ENCODE results near the gene VWCE.

Gene VWCE, protein sequence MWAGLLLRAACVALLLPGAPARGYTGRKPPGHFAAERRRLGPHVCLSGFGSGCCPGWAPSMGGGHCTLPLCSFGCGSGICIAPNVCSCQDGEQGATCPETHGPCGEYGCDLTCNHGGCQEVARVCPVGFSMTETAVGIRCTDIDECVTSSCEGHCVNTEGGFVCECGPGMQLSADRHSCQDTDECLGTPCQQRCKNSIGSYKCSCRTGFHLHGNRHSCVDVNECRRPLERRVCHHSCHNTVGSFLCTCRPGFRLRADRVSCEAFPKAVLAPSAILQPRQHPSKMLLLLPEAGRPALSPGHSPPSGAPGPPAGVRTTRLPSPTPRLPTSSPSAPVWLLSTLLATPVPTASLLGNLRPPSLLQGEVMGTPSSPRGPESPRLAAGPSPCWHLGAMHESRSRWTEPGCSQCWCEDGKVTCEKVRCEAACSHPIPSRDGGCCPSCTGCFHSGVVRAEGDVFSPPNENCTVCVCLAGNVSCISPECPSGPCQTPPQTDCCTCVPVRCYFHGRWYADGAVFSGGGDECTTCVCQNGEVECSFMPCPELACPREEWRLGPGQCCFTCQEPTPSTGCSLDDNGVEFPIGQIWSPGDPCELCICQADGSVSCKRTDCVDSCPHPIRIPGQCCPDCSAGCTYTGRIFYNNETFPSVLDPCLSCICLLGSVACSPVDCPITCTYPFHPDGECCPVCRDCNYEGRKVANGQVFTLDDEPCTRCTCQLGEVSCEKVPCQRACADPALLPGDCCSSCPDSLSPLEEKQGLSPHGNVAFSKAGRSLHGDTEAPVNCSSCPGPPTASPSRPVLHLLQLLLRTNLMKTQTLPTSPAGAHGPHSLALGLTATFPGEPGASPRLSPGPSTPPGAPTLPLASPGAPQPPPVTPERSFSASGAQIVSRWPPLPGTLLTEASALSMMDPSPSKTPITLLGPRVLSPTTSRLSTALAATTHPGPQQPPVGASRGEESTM

DNA sequence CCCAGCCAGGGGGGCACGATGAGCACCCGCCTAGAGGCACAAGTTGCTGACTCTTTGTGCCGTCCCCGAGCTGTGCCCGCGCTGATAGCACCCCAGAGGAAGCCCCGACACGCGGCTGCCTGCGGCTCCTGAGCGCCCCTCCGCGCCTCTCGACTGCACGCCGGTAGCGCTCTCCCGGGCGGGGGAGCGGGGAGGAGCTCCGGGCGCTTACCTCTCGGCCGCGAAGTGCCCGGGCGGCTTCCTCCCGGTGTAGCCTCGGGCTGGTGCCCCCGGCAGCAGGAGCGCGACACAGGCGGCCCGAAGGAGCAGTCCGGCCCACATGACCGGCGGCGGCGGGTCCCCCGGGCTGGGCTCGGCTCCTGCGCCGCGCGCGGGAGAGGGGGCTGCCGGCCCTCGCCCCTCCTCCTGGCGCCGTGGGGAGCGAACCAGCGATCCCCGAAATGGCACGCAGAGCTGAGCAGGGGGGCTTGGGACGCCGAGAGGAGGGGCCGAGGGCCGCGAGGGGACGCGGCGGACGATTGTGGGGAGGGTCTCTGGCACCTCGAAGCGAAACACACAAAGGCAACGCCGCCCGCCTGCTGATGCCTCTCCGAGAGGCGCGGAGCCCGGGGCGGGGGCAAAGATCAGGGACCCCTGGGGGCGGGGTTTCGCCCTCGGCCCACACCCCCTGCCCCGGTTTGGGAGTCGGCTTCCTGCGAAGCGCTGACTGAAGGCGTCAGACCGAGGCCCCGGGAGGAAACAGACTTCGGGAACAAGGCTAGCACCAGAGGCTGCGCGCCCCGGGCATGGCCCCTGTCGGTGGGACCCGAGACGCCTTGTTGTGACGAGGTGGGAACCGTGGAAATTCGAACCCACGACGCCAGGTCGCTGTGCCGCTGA is at the start of gene VWCE:
Gene VWCE (minus strand): TSS at position 600 of the 879 bp plus-strand sequence. CDS start 279 bp downstream, at position 321.
- DNase-seq = no peak

DNA sequence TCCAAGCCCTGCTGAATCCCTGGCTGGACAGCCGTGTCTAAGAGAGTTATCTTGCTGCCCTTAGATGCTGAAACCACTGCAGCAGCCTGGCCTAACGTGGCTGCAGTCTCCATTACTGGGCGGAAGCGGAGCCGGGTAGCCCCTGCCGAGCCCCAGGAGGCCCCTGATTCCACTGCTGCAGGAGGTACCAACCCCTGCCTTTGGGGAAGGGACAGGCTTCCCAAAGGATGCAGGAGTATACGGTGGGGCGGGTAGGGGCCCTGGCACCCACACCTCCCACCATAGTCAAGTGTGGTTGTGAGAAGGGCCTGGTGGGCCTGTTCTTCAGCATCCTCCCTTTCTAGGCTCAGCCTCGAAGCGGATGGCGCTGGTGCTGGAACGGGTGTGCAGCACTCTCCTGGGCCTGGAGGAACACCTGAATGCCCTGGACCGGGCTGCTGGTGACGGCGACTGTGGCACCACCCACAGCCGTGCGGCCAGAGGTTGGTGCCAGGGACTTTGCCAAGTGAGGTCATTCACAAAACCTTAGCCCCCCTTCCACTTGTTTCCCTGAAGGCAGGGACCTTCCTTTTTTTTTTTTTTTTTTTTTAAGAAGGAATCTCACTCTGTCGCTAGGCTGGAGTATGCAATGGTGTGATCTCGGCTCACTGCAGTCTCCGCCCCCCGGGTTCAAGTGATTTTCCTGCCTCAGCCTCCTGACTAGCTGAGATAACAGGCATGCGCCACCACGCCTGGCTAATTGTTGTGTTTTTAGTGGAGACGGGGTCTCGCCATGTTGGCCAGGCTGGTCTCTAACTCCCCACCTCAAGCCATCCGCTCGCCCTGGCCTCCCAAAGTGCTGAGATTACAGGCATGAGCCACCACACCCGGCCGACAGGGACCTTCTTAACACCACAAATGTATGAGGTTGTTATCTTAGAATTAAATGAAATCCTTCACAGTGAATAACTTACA is 49.0 kb upstream of the VWCE start:
- no peak for DNase-seq

DNA sequence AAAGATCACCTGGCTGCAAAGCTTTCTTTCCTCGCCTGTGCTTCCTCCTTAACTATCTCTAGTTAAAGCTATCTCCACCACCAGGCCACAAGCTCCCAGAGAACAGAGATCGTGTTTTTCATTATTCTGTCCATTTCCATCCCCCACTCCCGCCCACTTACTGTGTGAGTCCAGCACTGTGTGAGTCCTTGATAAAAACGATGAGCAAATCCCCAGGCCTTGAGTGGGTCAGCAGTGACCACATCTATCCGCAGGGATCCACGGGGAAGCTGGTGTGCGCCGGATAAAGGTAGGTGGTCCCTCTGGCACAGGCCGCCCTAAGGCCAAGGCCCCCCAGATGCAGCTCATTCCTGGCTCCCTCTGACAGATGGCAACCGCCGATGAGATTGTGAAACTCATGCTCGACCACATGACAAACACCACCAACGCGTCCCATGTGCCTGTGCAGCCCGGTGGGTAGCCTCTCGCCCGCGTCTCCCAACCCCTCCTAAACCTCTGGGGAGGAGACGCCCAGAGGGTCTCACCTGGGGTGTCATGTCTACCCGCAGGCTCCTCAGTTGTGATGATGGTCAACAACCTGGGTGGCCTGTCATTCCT is 47.2 kb upstream of the VWCE start:
- no peak for DNase-seq

DNA sequence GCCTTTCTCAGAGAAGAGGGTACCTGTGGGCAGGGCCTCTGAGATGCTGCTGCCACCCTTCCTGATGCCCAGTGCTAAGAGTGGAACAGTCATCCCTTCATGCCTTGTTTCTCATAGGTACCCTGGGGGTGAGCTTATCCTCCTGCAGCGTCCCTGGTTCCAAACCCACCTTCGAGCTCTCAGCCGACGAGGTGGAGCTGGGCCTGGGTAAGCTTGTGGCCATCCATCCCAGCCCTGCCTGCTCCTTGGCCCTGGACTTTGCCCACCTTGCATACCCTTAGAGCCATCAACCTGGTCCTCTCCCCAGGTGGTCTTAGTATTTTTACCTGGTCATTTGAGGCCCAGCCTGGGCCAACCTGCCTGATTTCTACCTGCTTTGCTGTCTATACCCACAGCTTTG is 46.6 kb upstream of the VWCE start:
- DNase-seq = no peak

DNA sequence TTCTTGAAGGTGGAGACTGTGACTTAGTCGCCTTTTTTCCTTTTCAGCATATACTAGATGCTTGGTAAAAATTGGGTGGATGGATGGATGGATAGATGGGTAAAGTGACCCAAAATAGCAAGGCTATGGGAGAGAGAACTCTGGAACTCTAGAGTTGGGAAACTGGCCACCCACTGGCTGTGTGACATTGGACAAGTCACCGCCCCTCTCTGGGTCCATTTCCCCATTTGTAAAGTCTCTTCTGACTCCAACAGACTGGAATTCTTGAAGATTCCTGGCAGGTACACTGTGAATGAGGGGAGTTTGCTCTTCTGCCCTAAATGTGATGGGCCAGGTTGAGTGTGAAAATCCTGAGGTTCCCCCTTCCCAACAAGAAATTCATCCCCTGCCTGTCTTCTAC is 45.9 kb upstream of the VWCE start:
- DNase-seq = no peak

DNA sequence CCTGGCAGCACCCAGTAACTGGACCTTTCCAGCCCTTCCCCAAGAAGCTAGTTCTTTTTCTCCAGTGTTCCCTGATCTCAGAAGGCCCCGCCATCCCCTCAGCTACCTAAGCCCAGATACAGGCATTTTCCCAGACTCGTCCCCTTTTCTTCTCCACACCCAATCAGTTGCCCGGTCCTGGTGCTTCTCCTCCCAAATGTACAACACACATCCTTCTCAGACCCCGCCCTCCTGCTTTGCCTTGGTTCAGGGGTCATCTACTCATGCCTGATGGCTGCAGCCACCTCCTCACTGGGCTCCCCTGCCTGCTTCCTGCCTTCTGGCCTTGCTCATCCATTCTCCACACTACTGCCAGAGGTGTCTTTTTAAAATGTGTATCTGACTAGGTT is 44.4 kb upstream of the VWCE start:
- DNase-seq = no peak

DNA sequence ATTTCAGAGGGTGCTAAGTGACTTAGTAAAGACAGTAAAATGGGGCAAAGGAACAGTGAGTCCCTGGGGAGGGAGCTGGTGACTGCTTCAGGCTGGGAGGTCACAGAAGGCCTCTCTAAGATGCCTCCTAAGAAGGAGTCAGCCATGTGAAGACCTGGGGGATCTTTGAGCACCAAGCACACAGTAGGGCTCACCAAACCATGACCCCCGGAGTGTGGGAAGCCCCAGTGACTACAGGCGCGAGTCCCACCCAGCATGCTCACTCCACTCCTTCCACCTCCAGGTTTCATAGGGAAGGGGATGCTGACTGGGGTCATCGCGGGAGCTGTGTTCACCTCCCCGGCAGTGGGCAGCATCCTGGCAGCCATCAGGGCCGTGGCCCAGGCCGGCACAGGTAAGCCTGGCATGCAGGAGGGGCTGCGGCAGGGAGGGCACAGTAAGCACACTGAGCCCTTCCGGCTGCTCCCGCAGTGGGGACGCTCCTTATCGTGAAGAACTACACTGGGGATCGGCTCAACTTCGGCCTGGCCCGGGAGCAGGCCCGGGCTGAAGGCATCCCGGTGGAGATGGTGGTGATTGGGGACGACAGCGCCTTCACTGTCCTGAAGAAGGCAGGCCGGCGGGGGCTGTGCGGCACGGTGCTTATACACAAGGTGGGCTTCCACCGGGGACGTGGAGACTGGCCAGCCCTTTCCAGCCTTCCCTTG is 43.8 kb upstream of the VWCE start:
- no peak for DNase-seq

DNA sequence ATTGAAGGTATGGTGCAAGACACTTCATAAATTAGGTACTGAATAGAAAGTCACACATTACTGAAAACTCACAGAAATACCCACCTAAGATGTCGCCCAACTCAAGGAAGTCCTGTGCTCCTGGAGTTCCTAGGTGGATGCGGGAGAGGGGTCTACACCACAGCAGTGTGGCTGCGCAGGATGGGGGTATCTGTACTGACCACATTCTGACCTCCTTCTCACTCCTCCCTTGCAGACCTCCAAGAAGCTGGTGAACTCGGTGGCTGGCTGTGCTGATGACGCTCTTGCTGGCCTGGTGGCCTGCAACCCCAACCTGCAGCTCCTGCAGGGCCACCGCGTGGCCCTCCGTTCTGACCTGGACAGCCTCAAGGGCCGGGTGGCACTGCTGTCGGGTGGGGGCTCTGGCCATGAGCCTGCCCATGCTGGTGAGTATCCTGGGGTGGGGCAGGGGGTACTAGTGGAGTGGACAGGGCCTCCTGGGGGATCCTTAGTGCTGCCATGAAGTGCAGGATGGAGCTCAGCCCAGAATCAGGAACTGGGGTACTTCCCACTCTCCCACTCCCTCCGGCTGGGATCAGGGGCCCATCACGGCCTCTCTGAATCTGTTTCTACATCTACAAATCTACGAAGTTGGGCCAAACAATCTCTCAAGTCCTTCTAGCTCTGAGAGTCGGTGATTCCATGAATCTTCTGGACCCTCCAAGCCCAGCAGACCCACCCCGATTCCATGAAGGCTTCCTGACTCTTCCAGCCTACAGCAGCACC is 42.8 kb upstream of the VWCE start:
- no peak for DNase-seq

DNA sequence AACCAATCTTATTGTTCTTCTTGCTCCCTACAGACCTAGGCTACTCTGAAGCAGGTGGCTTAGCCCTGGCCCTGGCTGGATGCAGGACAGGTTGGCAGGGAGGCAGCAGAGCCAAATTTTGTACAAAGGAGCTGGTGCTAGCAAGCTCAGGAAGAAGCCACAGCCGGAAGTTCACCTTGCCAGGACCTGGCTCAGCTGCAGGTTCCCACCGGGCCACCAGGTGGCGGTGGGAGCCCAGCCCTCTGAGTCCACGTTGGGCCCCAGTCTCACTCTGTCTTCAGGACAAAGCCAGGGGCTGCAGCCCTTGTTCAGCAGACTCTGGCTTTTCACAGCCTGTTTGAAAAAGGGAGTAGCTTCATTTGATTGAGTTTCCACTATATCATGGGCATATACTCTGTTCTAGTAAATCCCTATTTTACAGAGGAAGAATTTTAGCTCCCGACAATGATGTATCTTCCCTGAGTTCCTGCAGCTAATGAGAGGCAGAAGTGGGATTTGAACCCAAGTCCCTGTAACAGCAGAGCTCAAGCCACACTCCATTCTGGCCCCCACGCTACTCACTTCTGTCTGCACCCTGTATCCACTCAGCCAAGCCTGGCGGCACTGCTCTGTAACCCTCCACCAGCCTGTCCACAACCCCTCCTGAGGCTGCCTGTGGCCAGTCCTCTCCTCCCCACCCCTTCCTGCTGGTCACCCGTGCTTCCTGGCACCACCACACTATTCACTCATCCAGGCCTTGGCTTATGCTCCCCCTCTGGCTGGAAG is 41.2 kb upstream of the VWCE start:
- peak; percentile 25 for DNase-seq

DNA sequence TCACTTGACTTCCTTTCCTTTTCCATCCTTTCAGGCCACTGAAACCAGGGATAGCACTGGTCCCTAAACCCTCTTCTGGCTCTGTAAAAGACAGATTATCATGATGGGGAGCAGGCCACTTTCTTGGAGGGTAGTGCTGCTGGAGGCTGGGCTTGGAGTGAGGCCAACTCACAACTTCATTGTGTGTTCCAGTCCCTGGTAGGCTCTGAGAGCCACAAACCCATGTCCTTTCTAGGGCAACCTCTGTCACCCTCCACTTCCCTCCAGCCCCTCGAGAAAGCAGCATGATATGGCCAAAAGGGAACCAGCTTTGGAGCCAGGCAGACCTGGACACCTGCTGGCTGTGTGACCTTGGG is 40.2 kb upstream of the VWCE start:
- DNase-seq = no peak

DNA sequence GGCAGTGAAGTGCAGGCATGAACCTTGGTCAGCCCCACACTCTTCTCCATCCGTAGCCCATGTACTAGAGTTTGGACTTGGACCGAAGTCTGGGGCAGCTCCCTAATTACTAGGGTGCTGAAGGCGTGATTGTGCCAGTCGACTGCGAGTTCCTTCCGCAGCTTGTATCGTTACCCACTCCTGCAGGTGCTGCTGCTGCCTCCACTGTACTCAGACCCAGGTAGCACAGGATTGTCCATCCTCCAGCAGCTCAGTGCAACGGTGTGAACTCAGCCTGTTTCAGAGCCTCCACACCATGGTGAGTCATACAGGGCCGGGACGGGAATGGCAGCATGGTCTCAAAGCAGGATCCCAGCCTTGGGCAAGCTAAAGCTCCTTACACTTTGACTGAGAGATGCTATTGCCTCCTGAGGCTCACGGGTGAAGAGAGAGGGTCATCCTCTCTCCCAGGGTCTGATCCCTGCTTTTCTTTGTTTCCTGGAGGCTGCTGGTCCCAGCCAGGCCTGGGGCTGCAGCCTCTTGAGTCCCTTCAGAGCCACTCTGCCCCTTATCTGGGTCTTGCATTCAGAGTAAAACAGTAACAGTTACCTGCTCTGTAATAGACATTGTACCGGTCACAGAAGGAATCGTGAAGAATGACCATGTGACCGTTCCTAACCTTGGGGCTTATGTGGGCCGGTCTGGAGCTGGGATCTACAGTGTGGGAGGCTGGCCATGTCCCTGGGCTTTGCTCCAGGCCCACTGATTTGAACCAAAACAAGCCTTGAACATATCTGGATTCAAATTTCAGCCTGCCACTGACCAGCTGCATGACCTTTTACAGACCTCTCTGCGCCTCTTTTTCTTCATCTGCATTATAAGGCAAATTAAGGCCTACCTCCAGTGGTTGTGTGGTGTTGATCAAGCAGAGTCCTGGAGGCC is 39.6 kb upstream of the VWCE start:
- no peak for DNase-seq

DNA sequence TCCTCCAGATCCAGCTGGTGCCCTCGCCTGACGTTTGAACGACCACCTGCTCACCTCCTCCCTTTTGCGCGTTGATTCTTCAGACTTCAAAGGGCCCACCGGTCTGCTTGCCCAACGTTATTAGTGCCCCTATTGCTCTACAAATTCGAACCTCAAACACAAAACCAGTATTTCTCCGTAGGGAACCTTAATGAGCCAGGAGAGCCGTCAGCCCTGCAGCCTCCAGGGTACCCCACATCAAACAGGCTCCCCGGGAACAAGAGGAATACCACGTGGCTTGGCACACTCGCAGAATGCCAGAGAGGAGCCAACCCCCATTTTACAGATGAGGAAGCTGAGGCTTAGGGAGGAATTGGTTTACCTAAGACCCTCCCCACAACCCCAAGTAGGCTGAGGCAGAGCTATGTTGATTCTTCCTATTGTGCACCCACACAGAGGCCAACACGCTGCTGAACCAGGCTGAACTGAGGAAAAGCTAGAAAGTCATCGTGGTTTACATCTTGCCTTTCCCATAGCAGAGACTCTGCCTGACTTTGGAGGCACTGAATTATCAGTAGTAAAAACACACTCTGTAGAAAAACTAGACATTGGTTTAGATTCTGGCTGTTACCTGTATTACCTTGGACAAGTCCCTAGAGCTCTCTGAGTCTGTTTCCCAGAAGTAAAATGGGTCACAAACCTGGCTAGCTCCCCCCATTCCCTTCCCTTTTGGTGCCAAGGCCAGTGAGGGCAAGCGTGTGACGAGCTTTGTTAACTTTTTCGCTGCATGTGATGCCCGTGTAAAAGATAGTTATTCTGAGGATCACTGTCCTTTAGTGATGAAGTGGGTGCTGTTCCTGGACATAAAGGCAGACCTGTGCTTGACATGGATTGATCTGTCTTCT is 38.7 kb upstream of the VWCE start:
- no peak for DNase-seq

DNA sequence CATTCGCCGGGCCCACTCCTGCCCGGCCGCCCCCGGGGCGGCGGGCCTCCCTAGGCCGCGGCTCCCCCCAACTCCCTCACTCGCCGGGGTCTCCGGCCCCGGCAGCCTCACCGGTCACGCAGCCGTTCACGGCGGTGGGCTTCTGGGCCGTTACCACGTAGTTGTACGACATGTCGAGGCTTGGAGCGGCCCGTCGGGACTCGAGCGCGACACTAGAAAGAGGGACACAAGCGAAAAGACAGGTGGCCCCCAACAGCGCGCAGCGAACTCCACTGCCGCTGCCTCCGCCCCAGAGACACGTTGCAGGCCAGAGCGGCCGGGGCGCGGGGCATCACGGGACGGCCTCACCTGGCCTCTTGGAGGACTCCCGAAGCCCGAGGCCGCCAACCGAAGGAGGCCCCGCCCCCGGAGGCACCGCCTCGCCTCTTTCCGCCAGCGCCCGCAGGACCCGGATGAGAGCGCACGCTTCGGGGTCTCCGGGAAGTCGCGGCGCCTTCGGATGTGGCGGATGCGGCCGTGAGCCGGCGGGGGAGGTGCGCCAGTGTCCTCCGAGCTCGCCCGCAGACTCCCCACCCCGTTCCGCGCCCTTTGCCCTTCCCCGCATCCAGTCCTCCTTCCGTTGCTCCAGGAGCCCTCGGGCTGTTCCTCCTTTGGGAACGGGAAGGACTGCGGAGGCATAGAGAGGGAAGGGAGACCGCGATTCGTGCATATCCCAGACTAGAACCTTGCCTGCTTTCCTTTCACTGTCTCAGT is 37.9 kb upstream of the VWCE start, which contains the start of the genes DDB1 and TKFC:
Gene DDB1 (minus strand): TSS at position 309 of the 753 bp plus-strand sequence. CDS start 137 bp downstream, at position 172.
Gene TKFC (plus strand): TSS at position 432 of the 753 bp plus-strand sequence. CDS start 1,501 bp downstream, outside the sequence.
- DNase-seq = peak; percentile 55

DNA sequence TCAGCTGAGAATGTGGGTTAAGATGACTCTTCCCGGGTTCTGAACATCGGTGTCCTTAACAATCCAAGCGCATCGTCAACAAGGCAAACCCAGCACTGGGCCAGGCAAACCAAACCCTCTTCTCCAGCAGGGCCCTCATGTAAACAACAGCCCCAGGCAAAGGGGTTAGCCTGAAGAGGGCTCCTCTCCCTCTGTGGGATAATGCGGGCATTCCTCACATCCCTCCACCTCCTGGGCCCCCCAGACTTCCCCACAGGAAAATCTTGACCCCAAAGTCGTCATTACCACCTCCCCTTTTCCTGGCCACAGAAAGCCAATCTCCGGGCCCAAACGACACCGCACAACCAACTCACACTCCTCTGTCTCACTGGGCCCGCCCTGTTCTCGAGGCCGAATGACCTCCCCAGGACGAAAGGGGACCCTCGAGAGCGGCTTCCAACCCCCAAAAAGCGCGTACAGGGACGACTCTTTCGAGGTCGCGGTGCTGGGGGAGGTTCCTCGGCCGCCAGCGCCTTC is 37.2 kb upstream of the VWCE start:
- no peak for DNase-seq

DNA sequence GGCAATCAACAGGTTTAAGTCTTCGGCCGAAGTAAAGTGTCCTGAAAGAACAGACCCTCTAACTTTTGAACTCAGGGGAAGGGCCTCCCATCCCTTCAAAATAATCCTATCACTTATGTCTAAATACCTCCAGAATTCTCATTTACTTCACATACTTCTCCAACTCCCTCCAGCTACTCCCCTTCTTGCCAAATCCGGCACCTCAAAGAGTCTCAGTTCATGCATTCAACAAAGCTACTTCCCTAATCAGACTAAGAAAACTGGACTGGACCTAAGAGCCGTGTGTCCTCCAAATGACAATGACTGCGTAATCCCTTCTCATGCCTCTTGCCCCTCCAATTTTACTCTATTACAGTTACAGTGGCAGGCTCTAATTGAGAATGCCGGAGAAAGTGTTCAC is 36.5 kb upstream of the VWCE start:
- DNase-seq = no peak

DNA sequence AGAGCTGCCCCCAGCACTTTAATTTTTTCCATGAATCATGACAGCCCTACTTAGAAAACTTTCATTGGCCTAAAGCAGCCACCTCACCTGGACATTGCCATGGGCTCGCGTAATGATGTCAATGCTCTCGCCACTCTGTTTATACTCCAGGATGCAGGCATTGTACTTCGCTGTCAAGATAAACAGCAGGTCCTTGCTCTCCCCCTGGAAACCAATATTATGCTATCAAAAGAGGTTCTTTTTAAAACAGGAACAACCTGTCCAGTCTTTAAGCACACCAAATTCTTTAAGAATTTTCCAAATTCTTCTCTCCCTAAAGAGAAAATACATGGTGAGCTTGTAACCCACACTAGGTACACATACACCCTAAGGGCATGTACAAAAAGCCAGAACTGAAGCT is 34.8 kb upstream of the VWCE start:
- no peak for DNase-seq
